ENCODE data around the gene CPXM1. TPM values are rescaled to one million over a fixed set of nuclear protein-coding genes. Genes with fewer than 3 reads are reported as not detected.

CPXM1 gene
- total and polyA plus RNA-seq, 4 donors, result 0.08 to 5.5 (median 0.16) TPM

GRCh38 chr20:2757001-2757400 lies 43.4 kb downstream of the CPXM1 start:
- Histone ChIP-seq H3K4me3 (ENCODE audit: low read depth in 1 of 3, low read length in 3 of 3) (no peak overlapping the region), H3K9ac (ENCODE audit: low read depth in 1 of 2, low read length in 2 of 2) (no peak overlapping the region), H3K9me3 (ENCODE audit: control insufficient read depth in 4 of 4, low read length in 3 of 4) (no peaks in the 10 kb centered on the region), H3K36me3 (ENCODE audit: control insufficient read depth in 4 of 4, insufficient read depth in 3 of 4, low read depth in 1 of 4, low read length in 3 of 4) (no peaks in the 10 kb centered on the region), H3K27ac (ENCODE audit: low read depth in 1 of 2, low read length in 2 of 2) (no peak overlapping the region), H3K27me3 (ENCODE audit: control insufficient read depth in 4 of 4, insufficient read depth in 4 of 4, low read length in 3 of 4) (no peaks in the 10 kb centered on the region), H3K4me1 (ENCODE audit: control insufficient read depth in 4 of 4, insufficient read depth in 4 of 4, low read length in 3 of 4) (peaks cover 0 to 11% (median 7%) of the 10 kb centered on the region in 4 donors)
- DNase-seq (ENCODE audit: low spot score), result no peak
- TF ChIP-seq EGR1 (IDR thresholded peaks at IDR 0.05; ENCODE audit: low read depth in 2 of 2) (no peak), RAD21 (IDR thresholded peaks at IDR 0.05) (no peak), HNF4A (conservative IDR thresholded peaks at IDR 0.05) (no peak), NR2F2 (IDR thresholded peaks at IDR 0.05) (no peak), JUND (IDR thresholded peaks at IDR 0.05) (no peak), ZBTB33 (IDR thresholded peaks at IDR 0.05) (no peak), GABPA (IDR thresholded peaks at IDR 0.05 in 1 of 2, conservative IDR thresholded peaks at IDR 0.05 in 1 of 2) (no peak), CTCF (IDR thresholded peaks at IDR 0.05; ENCODE audit: low read depth, low read length, missing input control) (no peak), SP1 (IDR thresholded peaks at IDR 0.05) (no peak), FOXA1 (IDR thresholded peaks at IDR 0.05) (no peak), HNF4G (IDR thresholded peaks at IDR 0.05) (no peak), YY1 (IDR thresholded peaks at IDR 0.05) (no peak), TAF1 (conservative IDR thresholded peaks at IDR 0.05) (no peak)
- TF ChIP-seq, protein P1, sequence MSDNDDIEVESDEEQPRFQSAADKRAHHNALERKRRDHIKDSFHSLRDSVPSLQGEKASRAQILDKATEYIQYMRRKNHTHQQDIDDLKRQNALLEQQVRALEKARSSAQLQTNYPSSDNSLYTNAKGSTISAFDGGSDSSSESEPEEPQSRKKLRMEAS (IDR thresholded peaks at IDR 0.05), result no peak
- TF ChIP-seq, protein P2, sequence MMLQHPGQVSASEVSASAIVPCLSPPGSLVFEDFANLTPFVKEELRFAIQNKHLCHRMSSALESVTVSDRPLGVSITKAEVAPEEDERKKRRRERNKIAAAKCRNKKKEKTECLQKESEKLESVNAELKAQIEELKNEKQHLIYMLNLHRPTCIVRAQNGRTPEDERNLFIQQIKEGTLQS (IDR thresholded peaks at IDR 0.05), result no peak
- 94% methylated on average over 5 of the region's 5 CpGs for WGBS

DNA sequence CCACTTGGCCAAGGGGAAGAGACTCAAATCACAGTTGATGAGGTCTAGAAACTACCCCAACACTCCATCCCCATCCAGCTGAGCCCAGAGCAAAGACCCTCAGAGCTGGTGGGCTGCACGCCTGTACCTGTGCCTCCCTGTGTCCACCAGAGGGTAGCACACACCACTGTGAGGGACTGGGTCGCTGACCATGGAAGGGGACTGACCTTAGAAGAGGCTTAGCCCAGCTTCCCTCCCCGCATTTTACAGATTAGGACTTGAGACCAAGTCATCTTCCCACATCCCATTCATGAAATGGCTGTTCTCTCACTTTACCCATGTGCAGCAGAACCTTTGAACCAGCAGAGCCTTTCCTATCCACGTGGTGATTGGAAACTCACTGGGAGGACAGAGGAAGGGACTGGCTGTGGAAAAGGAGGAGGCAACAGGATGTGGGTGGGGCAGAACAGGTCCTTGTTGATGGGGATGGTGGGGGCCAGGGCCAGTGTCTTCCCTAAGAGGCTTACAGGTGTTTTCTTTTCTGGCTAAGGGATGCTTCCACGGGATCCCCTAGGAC lies 44.3 kb downstream of the CPXM1 start:
- H3K9me3 ChIP-seq (ENCODE audit: control insufficient read depth in 4 of 4, low read length in 3 of 4), result no peaks in the 10 kb centered on the region
- peaks cover 1 to 13% (median 11%) of the 10 kb centered on the region in 4 donors for H3K4me1 ChIP-seq (ENCODE audit: control insufficient read depth in 4 of 4, insufficient read depth in 4 of 4, low read length in 3 of 4)
- H3K4me3 ChIP-seq (ENCODE audit: low read depth in 1 of 3, low read length in 3 of 3), result no peak overlapping the region
- no peak overlapping the region for H3K9ac ChIP-seq (ENCODE audit: low read depth in 1 of 2, low read length in 2 of 2)
- no peaks in the 10 kb centered on the region for H3K36me3 ChIP-seq (ENCODE audit: control insufficient read depth in 4 of 4, insufficient read depth in 3 of 4, low read depth in 1 of 4, low read length in 3 of 4)
- DNase-seq (ENCODE audit: low spot score), result no peak
- no peak overlapping the region for H3K27ac ChIP-seq (ENCODE audit: low read depth in 1 of 2, low read length in 2 of 2)
- no peaks in the 10 kb centered on the region for H3K27me3 ChIP-seq (ENCODE audit: control insufficient read depth in 4 of 4, insufficient read depth in 4 of 4, low read length in 3 of 4)
- TF ChIP-seq, protein P2 (IDR thresholded peaks at IDR 0.05), result no peak
- TF ChIP-seq NR2F2 (IDR thresholded peaks at IDR 0.05) (no peak), GABPA (IDR thresholded peaks at IDR 0.05 in 1 of 2, conservative IDR thresholded peaks at IDR 0.05 in 1 of 2) (no peak), RAD21 (IDR thresholded peaks at IDR 0.05) (peak; percentile 79 to 87), TAF1 (conservative IDR thresholded peaks at IDR 0.05) (no peak), SP1 (IDR thresholded peaks at IDR 0.05) (no peak), CTCF (IDR thresholded peaks at IDR 0.05; ENCODE audit: low read depth, low read length, missing input control) (peak; percentile 57)
- TF ChIP-seq, protein P1 (IDR thresholded peaks at IDR 0.05), result no peak
- TF ChIP-seq, protein P3, sequence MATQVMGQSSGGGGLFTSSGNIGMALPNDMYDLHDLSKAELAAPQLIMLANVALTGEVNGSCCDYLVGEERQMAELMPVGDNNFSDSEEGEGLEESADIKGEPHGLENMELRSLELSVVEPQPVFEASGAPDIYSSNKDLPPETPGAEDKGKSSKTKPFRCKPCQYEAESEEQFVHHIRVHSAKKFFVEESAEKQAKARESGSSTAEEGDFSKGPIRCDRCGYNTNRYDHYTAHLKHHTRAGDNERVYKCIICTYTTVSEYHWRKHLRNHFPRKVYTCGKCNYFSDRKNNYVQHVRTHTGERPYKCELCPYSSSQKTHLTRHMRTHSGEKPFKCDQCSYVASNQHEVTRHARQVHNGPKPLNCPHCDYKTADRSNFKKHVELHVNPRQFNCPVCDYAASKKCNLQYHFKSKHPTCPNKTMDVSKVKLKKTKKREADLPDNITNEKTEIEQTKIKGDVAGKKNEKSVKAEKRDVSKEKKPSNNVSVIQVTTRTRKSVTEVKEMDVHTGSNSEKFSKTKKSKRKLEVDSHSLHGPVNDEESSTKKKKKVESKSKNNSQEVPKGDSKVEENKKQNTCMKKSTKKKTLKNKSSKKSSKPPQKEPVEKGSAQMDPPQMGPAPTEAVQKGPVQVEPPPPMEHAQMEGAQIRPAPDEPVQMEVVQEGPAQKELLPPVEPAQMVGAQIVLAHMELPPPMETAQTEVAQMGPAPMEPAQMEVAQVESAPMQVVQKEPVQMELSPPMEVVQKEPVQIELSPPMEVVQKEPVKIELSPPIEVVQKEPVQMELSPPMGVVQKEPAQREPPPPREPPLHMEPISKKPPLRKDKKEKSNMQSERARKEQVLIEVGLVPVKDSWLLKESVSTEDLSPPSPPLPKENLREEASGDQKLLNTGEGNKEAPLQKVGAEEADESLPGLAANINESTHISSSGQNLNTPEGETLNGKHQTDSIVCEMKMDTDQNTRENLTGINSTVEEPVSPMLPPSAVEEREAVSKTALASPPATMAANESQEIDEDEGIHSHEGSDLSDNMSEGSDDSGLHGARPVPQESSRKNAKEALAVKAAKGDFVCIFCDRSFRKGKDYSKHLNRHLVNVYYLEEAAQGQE (IDR thresholded peaks at IDR 0.05), result no peak
- 57% methylated on average over 5 of the region's 5 CpGs for WGBS

Data from liver (tissue), 9 donors.